Measurements from ENCODE around the gene SYMPK.

SYMPK gene

GRCh38 chr19:45793178-45793564 is 69.8 kb downstream of the SYMPK start:
- H3F3A ChIP-seq (ENCODE audit: control insufficient read depth, insufficient read depth), result no peaks in the 10 kb centered on the region
- peak overlapping the region; percentile 48 for H3K4me2 ChIP-seq (ENCODE audit: low read length)
- no peaks in the 10 kb centered on the region for H3K9me2 ChIP-seq (replicated peaks; ENCODE audit: control insufficient read depth, low read length)
- peaks cover 16% of the 10 kb centered on the region for H3K79me2 ChIP-seq (ENCODE audit: control insufficient read depth, low read length)
- no peaks in the 10 kb centered on the region for H4K20me1 ChIP-seq (ENCODE audit: control insufficient read depth, insufficient read depth, low read depth, low read length)
- TF ChIP-seq CTCF (IDR thresholded peaks at IDR 0.05; ENCODE audit: low read depth, low read length, poor library complexity, severe bottlenecking) (no peak), EZH2phosphoT487 (IDR thresholded peaks at IDR 0.05; ENCODE audit: borderline replicate concordance, low read length) (no peak)
- H3K4me1 ChIP-seq (ENCODE audit: control insufficient read depth, low read length), result peaks cover 26% of the 10 kb centered on the region
- H3K27me3 ChIP-seq (ENCODE audit: control insufficient read depth, low read length), result no peaks in the 10 kb centered on the region
- H3K27ac ChIP-seq (ENCODE audit: low read depth, low read length), result no peak overlapping the region
- H3K9me3 ChIP-seq (ENCODE audit: control insufficient read depth, insufficient read depth, low read length), result no peaks in the 10 kb centered on the region
- peaks cover 21% of the 10 kb centered on the region for H3K36me3 ChIP-seq (ENCODE audit: control insufficient read depth, low read length)
- peak overlapping the region; percentile 56 for H3K4me3 ChIP-seq (ENCODE audit: low read length)

- H3K9me3 ChIP-seq (ENCODE audit: control insufficient read depth, insufficient read depth, low read length), result no peaks in the 10 kb centered on the region
- peaks cover 26% of the 10 kb centered on the region for H3K4me1 ChIP-seq (ENCODE audit: control insufficient read depth, low read length)
- H3K27ac ChIP-seq (ENCODE audit: low read depth, low read length), result no peak within 1 kb of the TSS
- no peaks in the 10 kb centered on the region for H3F3A ChIP-seq (ENCODE audit: control insufficient read depth, insufficient read depth)
- peaks cover 16% of the 10 kb centered on the region for H3K79me2 ChIP-seq (ENCODE audit: control insufficient read depth, low read length)
- peak within 1 kb of the TSS; percentile 93 for H3K4me3 ChIP-seq (ENCODE audit: low read length)
- TF ChIP-seq CTCF (IDR thresholded peaks at IDR 0.05; ENCODE audit: low read depth, low read length, poor library complexity, severe bottlenecking), result no peak
- TF ChIP-seq EZH2phosphoT487 (IDR thresholded peaks at IDR 0.05; ENCODE audit: borderline replicate concordance, low read length), result no peak
- H4K20me1 ChIP-seq (ENCODE audit: control insufficient read depth, insufficient read depth, low read depth, low read length), result no peaks in the 10 kb centered on the region
- H3K27me3 ChIP-seq (ENCODE audit: control insufficient read depth, low read length), result no peaks in the 10 kb centered on the region
- no peaks in the 10 kb centered on the region for H3K9me2 ChIP-seq (replicated peaks; ENCODE audit: control insufficient read depth, low read length)
- H3K36me3 ChIP-seq (ENCODE audit: control insufficient read depth, low read length), result peaks cover 23% of the 10 kb centered on the region
- peak within 1 kb of the TSS; percentile 87 for H3K4me2 ChIP-seq (ENCODE audit: low read length)
Measured at GRCh38 chr19:45792470-45793177, 70.3 kb downstream of the SYMPK start, which contains the start of gene DMWD. Gene DMWD, minus strand, starts transcription at chr19:45792845. Its CDS starts 89 bp downstream, at chr19:45792756.

GRCh38 chr19:45791744-45792469 is 71.0 kb downstream of the SYMPK start:
- Histone ChIP-seq H3K36me3 (ENCODE audit: control insufficient read depth, low read length) (peaks cover 27% of the 10 kb centered on the region), H3K9me3 (ENCODE audit: control insufficient read depth, insufficient read depth, low read length) (no peaks in the 10 kb centered on the region), H3K4me3 (ENCODE audit: low read length) (peak overlapping the region; percentile 93), H3K4me2 (ENCODE audit: low read length) (peak overlapping the region; percentile 87), H3K27me3 (ENCODE audit: control insufficient read depth, low read length) (no peaks in the 10 kb centered on the region), H3F3A (ENCODE audit: control insufficient read depth, insufficient read depth) (no peaks in the 10 kb centered on the region), H3K27ac (ENCODE audit: low read depth, low read length) (no peak overlapping the region), H3K79me2 (ENCODE audit: control insufficient read depth, low read length) (peaks cover 16% of the 10 kb centered on the region), H3K4me1 (ENCODE audit: control insufficient read depth, low read length) (peaks cover 26% of the 10 kb centered on the region), H3K9me2 (replicated peaks; ENCODE audit: control insufficient read depth, low read length) (no peaks in the 10 kb centered on the region), H4K20me1 (ENCODE audit: control insufficient read depth, insufficient read depth, low read depth, low read length) (no peaks in the 10 kb centered on the region)
- TF ChIP-seq CTCF (IDR thresholded peaks at IDR 0.05; ENCODE audit: low read depth, low read length, poor library complexity, severe bottlenecking) (no peak), EZH2phosphoT487 (IDR thresholded peaks at IDR 0.05; ENCODE audit: borderline replicate concordance, low read length) (no peak)

Data from DOHH2 (cell line).